ENCODE results near the gene AHNAK2.
A peak's percentile ranks its signal among the peaks of the same experiment; 100 is the strongest.
"Not testable (repeated sequence)": the region's sequence is repeated elsewhere in the genome, so short reads cannot be mapped to it uniquely, and the experiment has no call there.

AHNAK2 gene

GRCh38 chr14:104977681-104978653 lies at the start of gene AHNAK2:
TSS of gene AHNAK2 (minus strand) at chr14:104978374. CDS start at chr14:104978237, 137 bp downstream.
- peak; percentile 81 for DNase-seq (ENCODE audit: low spot score)

GRCh38 chr14:105027718-105028117 lies 49.5 kb upstream of the AHNAK2 start:
- DNase-seq (ENCODE audit: low spot score), result not testable (repeated sequence)

GRCh38 chr14:105026802-105027563 lies 48.8 kb upstream of the AHNAK2 start:
- DNase-seq (ENCODE audit: low spot score), result peak; percentile 43

GRCh38 chr14:105026033-105026785 lies 48.0 kb upstream of the AHNAK2 start:
- no peak for DNase-seq (ENCODE audit: low spot score)

GRCh38 chr14:105025429-105025828 lies 47.3 kb upstream of the AHNAK2 start:
- DNase-seq (ENCODE audit: low spot score), result no peak

DNA sequence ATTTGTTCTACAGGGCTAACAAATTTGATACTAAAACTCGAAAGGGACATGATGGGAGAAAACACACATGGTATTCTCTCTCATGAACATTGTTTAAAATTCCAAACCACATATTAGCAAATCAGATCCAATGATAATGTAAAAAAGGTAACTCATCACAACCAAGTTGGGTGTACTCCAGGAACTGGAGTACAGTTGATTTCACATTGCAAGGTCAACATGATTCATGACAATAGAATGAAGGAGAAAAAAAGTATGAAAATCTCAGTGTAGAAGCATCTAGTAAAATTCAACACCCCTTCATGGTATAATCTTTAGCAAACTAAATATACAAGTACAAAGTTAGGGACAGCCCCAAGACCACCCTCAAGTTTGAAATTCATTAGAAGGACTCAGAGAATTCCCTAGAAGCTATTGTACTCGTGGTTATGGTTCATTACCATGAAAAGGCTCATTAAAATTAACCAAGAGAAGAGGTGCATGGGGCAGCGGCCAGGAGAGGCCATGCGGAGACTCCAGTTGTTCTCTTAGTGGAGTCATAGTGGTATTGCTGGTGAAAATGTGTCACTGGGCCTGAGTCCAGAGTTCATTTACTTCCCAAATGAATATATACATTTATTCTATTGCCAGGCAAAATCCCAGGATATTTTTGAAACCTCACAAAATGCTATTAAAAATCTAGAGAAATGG lies 45.8 kb upstream of the AHNAK2 start:
- DNase-seq (ENCODE audit: low spot score), result peak; percentile 44

GRCh38 chr14:105023144-105023543 lies 45.0 kb upstream of the AHNAK2 start:
- DNase-seq (ENCODE audit: low spot score), result no peak

DNA sequence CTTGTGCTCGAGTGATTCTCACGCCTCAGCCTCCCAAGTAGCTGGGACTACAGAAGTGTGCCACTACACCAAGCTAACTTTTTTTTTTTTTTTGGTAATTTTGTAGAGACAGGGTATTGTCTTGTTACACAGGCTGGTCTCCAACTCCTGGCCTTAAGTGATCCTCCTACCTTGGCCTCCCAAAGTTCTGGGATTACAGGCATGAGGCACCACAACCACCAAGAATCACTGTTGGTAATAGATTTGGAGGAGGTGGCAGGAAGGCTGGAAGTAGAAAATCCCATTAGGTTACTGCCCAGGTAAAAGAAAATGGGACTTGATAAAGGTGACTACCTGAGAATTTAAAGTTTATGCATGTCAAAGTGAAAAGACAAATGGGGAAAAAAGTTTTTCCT lies 44.1 kb upstream of the AHNAK2 start:
- peak; percentile 34 for DNase-seq (ENCODE audit: low spot score)

DNA sequence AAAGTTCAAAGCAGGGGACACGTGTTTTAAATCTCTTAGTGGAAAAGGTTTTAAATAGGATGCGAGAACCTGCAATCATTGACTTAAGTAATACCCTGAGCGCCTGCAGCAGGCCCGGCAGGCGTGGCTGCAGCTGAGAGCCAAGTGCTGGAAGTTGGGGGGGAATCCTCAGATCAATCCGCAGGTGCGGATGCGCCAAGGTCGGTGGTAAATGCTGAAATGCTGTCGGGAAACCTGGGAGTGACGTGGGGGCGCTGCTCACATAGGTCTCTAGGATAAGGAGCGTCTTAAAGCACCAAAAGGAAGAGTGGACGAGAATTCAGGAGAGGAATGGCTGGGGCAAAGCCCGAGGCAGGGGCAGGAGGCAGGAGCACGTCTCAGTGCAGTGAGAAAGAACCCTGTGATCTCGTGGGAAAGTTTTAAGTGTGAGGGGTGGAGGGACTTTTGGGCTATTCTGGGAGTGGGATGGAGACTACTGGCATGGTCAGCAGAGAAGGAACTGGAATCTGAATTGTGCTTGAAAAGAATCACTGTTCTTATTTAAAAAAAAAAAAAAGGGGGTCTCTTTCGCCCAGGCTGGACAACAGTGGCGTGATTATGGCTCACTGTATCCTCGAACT lies 43.6 kb upstream of the AHNAK2 start:
- DNase-seq (ENCODE audit: low spot score), result peak; percentile 84

DNA sequence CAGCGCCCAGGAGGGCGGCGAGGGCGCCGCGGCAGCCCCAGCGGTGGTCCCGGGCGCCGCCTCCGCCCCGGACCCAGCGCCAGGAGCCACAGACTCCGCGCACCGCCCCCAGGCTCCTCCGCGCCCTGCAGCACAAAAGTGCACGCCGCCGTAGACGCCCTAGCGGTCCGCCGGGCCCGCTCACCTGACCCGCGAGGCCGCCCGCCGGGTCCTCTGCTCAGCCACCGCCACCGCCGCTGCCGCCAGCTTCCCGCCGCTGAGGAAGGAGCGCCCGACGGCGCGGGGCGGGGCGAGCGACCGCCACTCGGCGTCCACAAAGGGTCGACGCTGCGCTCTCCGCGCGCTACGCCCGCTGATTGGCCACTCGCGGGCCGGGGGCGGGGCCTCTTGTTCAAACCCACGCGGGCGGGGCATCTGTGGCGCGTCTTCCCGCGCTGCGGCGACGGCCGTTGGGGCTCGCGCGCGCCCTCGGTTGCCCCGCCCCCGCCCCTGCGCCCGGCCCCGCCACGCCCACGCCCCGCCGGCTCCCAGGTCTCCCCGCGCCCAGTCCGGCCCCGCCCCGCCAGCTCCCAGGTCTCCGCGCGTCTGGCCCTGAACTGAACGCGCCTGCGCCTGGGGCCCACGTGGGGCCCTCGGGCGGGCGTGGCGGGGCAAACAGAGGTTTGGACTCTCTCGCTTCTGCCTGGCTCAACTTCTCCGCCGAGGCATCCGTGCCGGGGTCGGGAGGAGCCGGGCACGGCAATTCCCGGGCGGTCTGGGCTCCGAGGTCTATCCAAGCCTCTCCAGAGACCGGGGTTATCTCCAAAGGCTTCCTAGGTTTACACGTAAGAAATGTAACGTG lies 42.9 kb upstream of the AHNAK2 start, which contains the start of gene CDCA4:
Gene CDCA4, minus strand, starts transcription at position 269 of the 841 bp plus-strand sequence. CDS start 9,154 bp downstream, outside the sequence.
- DNase-seq (ENCODE audit: low spot score), result peak; percentile 95

GRCh38 chr14:105019861-105020814 lies 42.0 kb upstream of the AHNAK2 start:
- DNase-seq (ENCODE audit: low spot score), result peak; percentile 33

DNA sequence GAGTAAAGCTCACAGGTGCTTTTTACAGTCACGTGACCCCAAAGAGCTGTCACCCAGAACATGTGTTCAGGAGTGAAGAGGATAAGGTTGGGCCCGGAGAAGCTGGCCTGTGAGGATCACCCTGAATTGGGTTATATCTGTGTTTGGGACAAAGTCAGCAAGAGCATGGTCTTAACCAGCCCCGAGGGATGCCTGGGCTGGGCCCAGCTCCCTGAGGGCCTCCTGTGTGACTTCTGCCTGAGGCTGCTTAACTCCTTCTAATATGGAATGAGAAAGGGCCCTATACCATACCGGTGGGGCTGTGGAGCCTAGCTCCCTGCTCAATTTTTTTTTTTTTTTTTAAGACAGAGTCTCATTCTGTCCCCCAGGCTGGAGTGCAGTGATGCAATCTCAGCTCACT lies 40.2 kb upstream of the AHNAK2 start:
- no peak for DNase-seq (ENCODE audit: low spot score)

DNA sequence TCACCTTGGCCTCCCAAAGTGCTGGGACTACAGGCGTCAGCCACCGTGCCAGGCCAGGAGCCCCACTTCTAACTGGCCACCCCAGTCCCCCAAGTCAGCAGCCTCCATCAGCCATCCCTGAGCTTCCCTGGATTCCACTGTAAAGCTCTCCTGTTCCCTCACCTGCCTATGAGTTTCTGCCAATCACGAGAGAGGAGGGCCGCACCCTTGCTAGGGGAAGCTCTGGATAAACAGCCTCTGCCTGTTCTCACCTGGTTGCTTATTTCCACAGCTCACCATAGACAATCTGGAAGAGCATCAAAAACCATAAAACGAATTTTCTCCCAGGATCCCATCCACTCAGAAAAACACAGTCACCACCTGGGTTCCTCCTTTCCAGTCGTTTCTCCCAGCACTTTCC lies 37.7 kb upstream of the AHNAK2 start:
- no peak for DNase-seq (ENCODE audit: low spot score)

- DNase-seq (ENCODE audit: low spot score), result no peak
Observed at GRCh38 chr14:105015242-105015641, 37.1 kb upstream of the AHNAK2 start.

DNA sequence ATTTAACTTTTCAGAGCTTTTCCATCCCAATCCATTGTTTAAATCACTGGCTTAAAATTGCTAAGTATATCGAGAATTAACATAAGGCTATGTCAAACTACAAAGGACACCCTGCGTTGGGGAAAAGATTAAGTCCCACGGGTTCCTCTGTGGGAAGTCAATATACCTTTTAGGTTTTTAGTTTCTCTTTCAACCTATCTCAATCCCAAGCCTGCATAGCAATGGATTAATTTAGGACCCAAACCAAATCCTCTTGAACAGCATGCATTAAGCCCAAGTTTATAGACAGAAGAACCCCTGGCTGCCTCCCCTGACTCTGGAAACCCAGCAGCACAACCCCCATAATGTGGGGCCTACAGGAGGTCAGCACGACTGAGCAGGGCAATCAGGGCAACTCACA lies 36.5 kb upstream of the AHNAK2 start:
- no peak for DNase-seq (ENCODE audit: low spot score)

GRCh38 chr14:105014032-105014431 lies 35.9 kb upstream of the AHNAK2 start:
- no peak for DNase-seq (ENCODE audit: low spot score)

DNA sequence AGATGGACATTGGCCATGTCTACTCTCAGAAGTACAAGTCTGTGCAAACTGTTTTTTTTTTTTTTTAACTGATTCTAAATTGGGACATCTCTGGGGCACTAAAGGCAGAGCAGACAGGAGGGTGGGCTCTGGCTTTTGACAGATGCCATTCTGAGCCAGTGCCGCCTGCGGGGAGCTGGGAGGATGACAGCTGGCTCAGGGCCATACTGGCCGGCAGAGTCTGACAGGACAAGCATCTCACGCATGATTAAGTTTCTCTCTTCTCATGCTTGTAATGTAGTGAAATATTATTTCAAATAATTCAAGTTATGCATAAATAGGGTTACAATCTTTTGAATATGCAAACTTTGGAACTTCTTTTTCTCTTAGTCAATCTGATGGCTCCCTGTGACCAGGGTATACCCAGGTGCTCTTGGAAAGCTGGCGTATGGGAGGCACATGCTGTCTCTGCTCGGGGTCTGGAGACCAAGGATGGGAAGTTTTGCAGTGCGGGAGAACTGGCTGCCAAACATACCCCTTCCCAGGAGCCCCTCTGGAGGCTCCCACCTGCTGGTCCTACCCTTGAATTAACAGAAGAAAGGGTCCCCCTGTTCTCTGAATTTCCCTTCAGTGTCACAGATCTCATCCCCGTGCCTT lies 35.1 kb upstream of the AHNAK2 start:
- DNase-seq (ENCODE audit: low spot score), result no peak
